Mucosa of stomach (tissue), 1 donor: ENCODE data around the gene ADCY5.

Source experiments
- H3K27me3 ChIP-seq: one replicate; pipeline ENCODE4 v1.7.0; 2013; ENCODE audit warnings: mild to moderate bottlenecking, low read length; ENCODE audit not compliant: control insufficient read depth, insufficient read depth
- H3K36me3 ChIP-seq: one replicate; pipeline ENCODE4 v1.7.0; 2013; ENCODE audit warnings: low read length; ENCODE audit not compliant: control insufficient read depth, insufficient read depth
- H3K4me1 ChIP-seq: one replicate; pipeline ENCODE4 v1.7.0; 2013; ENCODE audit warnings: mild to moderate bottlenecking, low read length; ENCODE audit not compliant: control insufficient read depth, insufficient read depth
- H3K4me3 ChIP-seq: one replicate; pipeline ENCODE4 v1.7.0; 2013; ENCODE audit warnings: low read length
- H3K9ac ChIP-seq: one replicate; pipeline ENCODE4 v1.7.0; 2013; ENCODE audit warnings: mild to moderate bottlenecking, low read length, moderate library complexity
- H3K9me3 ChIP-seq: one replicate; pipeline ENCODE4 v1.7.0; 2013; ENCODE audit warnings: mild to moderate bottlenecking, low read length, moderate library complexity; ENCODE audit not compliant: control insufficient read depth
- donor health status: Pancreatic carcinoma.

ADCY5 gene

DNA sequence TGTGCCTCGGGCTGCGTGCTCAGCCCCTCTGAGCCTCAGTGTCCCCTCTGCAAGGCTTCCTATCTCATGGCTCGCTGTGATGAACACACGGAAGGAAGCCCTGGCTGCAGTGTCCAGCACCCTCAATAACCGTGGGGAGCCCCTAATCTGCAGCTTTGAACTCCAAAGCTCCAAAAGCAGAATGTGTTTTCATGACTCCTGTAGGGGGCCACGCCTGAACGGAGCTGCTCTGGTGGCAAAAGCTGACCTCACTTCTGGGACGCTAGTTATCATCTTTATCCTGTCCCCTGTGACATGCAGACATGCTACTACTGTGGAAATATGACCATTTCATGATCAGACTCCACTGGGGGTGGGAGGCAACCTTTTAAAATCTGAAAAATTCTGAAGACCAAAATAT is 148.3 kb downstream of the ADCY5 start:
- H3K9me3 ChIP-seq, result no peaks in the 10 kb centered on the region
- no peak overlapping the region for H3K4me3 ChIP-seq
- no peaks in the 10 kb centered on the region for H3K4me1 ChIP-seq
- no peak overlapping the region for H3K9ac ChIP-seq
- H3K36me3 ChIP-seq, result no peaks in the 10 kb centered on the region
- H3K27me3 ChIP-seq, result no peaks in the 10 kb centered on the region

DNA sequence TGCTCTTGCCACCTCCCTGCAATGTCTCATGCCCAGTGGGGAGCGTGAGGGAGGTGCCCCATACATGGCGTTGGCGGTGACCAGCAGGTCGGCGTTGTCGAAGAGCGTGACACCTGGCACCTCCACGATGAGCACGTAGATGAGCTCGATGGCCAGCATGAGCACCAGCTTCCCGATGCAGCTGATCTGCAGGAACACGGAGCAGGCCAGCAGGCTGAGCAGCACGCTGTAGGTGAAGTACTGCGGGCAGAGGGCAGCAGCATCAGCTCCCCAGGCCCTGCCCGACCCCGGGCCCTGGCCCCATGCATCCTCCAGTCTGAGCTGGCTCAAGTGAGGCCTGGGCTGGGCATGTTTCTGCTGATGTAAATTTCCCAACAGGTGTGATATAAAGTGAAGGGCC is 148.8 kb downstream of the ADCY5 start:
- Histone ChIP-seq H3K27me3 (no peaks in the 10 kb centered on the region), H3K4me3 (no peak overlapping the region), H3K9me3 (no peaks in the 10 kb centered on the region), H3K9ac (no peak overlapping the region), H3K36me3 (no peaks in the 10 kb centered on the region), H3K4me1 (no peaks in the 10 kb centered on the region)

DNA sequence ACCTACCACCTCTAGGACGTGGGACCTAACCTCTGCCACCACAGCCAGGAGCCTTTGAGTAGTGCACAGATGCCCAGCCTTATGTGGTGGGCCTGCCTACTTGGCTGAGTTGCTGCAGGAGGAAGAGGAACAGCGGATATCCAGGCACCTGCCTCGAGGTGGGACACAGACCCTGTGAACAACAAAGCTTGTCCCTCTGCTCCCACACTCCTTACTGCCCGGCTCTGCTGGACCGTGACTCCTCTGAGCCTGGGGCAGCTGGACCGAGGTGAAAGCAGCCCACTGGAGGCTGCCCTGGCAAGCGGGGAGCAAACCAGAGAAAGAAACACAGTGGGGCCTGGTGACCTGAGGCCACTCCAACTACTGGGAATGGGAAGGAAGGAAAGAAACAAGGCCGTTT is 149.3 kb downstream of the ADCY5 start:
- Histone ChIP-seq H3K36me3 (no peaks in the 10 kb centered on the region), H3K4me1 (no peaks in the 10 kb centered on the region)

DNA sequence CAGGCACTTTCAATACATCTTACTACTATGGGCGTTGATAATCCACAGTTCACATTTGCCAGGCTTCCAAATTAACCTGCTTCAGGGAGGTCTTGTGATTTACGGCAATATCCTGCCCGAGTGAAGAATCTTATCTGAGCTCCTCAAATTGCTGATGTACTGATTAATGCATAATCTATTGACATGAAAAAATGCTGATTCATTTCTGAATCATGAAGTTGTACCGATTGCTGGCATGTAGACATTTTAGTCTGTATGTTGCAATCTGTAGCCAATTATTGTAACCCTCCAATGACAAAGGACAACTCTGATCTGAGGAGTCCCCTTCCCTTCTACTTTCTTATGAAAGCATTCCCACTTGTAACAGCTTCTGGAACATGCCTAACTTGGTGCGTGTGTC is 150.0 kb downstream of the ADCY5 start:
- Histone ChIP-seq H3K4me1 (no peaks in the 10 kb centered on the region), H3K9me3 (no peaks in the 10 kb centered on the region), H3K9ac (no peak overlapping the region), H3K4me3 (no peak overlapping the region), H3K36me3 (no peaks in the 10 kb centered on the region), H3K27me3 (no peaks in the 10 kb centered on the region)

More for the DNA sequence above, 149.3 kb downstream of the ADCY5 start:
- H3K4me3 ChIP-seq, result no peak overlapping the region
- H3K27me3 ChIP-seq, result no peaks in the 10 kb centered on the region
- no peak overlapping the region for H3K9ac ChIP-seq
- H3K9me3 ChIP-seq, result no peaks in the 10 kb centered on the region

DNA sequence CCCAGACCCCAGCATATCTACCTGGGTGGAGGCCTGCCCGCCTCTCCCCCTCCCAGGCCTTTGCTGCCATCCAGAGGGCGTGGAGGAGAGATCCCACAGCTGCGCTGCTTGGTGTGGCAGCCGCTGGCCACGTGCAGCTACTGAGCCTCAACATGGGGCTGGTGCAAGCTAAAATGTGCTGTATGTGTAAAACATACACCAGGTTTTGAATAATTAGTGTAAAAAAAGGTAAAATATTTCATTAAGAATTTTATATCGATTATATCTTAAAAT is 151.3 kb downstream of the ADCY5 start:
- no peaks in the 10 kb centered on the region for H3K27me3 ChIP-seq

DNA sequence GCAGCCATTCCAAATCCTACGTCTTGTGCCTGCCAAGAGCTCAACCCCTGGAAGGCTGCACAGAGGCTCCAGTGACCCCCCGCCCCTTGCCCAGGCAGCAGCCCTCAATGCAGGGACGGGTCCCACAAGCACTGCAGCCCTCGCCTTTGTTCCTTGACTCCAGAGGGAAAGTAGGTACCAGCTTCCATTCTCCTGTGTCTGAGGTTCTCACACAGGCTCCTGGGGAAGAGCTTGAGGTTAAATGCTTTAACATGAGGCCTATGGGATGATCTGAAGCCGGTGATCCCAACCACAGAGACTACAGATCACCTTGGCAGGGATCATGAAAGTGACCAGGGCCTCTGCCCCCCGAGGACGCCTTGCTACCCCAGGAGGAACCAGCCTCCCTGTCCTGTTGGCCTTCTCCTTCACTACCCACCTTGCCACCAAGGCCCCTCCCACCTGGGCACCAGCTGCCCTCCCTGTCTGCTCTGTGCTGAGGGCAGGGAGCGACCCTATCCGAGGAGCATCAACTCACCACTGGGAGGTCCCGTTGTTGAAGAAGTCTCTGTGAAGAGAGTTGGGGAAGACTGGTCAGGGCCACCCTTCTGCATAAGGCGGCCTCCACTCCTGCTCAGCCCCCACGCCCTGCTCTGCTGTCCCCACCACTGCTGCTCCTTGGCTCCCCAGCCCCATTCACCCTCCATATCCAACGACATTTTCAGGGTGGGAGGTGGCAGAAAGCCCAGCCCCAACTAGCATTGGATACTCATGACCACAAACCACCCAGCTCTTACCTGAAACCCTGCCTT is 151.9 kb downstream of the ADCY5 start:
- no peaks in the 10 kb centered on the region for H3K9me3 ChIP-seq
- H3K4me1 ChIP-seq, result no peaks in the 10 kb centered on the region
- no peak overlapping the region for H3K9ac ChIP-seq
- H3K4me3 ChIP-seq, result no peak overlapping the region
- no peaks in the 10 kb centered on the region for H3K27me3 ChIP-seq
- no peaks in the 10 kb centered on the region for H3K36me3 ChIP-seq

More for the DNA sequence above, 151.3 kb downstream of the ADCY5 start:
- Histone ChIP-seq H3K9ac (no peak overlapping the region), H3K9me3 (no peaks in the 10 kb centered on the region), H3K4me1 (no peaks in the 10 kb centered on the region), H3K36me3 (no peaks in the 10 kb centered on the region), H3K4me3 (no peak overlapping the region)

DNA sequence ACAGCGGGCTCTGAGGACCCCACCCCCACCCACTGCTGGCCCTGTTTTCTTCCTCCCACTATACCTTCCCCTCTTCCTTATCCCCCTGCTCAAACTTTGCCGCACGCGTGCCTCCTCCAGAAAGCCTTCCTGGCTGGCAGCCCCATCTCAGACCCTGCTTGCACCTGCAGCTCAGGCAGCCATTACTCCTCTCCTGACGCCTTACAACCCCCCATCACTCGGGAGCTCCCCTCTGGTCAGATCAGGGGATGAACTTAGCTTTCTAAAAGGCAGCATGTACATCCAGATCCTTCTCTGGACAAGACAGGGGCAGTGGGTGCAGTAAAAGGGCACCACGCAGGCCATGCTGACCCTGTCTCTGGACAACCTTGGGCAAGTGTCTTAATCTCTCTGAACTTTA is 152.6 kb downstream of the ADCY5 start:
- Histone ChIP-seq H3K9me3 (no peaks in the 10 kb centered on the region), H3K27me3 (no peaks in the 10 kb centered on the region), H3K9ac (no peak overlapping the region), H3K4me3 (no peak overlapping the region), H3K4me1 (no peaks in the 10 kb centered on the region), H3K36me3 (no peaks in the 10 kb centered on the region)

DNA sequence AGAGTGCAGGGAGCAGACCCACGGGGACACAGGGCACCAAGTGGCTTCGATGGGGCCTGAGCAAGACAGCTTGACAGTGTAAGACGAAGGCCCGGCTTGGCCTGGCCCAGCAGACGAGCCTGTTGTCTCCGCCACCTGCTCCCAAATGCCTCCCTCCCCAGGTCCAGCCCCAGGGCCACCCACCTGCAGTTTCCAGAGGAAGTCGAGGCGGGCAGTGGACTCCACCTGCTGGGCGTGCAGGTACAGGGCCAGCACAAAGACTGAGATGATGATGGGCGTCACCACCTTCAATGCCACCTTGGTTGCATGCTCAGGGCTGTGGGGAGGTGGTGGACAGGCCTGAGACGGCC is 153.0 kb downstream of the ADCY5 start:
- H3K9me3 ChIP-seq, result no peaks in the 10 kb centered on the region
- no peaks in the 10 kb centered on the region for H3K4me1 ChIP-seq
- no peak overlapping the region for H3K4me3 ChIP-seq
- no peaks in the 10 kb centered on the region for H3K27me3 ChIP-seq
- no peaks in the 10 kb centered on the region for H3K36me3 ChIP-seq
- H3K9ac ChIP-seq, result no peak overlapping the region

DNA sequence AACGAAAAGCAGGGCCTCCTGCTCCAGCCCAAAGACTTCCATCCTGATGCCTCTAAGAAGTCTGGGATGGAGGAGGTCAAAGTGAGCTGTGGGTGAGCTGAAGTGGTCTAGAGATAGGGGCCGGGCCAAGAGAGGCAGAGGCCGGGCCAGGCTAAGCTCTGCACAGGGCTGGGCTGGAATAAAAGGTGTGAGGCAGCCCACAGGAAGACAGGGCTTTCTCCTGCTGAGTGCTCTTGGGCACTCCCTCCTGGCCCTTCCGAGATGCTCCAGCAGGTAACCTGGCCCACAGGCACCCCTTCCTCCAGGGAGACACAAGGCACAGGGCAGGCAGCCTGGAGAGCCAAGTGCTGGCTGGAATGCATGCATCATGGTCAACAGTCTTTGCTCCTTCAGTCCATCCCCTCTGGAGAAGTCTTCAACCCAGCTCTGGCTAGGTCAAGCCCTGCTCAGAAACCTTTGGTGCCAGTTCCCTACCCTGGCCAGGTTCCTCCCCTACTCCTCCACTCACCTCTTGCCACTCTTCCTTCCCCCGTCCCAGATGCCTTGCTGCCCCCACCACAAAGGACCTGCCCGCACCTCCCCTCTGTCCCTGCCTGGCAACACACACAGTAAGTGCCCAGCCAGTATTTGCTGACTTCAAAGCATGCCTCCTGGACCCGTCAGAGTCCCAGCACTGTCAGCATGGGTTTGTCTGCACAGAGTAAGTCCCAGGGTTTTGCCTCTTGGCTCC is 153.6 kb downstream of the ADCY5 start:
- no peaks in the 10 kb centered on the region for H3K4me1 ChIP-seq
- H3K9me3 ChIP-seq, result no peaks in the 10 kb centered on the region
- H3K4me3 ChIP-seq, result no peak overlapping the region
- H3K36me3 ChIP-seq, result no peaks in the 10 kb centered on the region
- H3K9ac ChIP-seq, result no peak overlapping the region
- H3K27me3 ChIP-seq, result no peaks in the 10 kb centered on the region

DNA sequence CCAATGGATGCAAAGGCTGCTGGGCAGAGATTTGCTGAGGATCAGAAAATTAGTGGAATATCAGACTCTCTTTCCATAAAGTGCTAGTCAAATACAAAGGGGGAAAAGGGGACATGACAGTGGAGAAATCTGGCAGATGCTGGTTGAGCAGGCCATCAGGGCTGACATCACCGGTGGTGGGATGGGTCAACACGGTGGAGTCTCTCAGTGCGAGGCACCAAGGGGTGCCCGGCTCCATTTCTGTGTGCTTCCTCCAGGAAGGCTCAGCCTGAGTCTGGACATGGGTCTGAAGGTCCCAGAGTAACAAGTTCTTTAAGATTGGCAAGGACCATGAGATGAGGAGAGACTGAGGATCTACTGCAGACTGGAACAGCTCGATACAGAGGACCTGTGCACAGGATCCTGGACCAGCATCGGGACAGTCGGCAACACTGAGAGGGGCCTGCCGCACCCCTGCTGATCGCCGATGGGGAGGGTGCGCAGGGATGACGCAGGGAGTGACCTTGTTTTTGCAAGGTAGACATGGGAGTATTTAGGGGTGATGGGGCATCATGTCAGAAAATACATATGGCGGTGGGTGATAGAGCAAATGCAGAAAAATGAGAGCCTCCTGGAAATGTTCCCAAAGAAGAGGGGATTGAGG is 154.5 kb downstream of the ADCY5 start:
- no peak overlapping the region for H3K9ac ChIP-seq
- no peaks in the 10 kb centered on the region for H3K36me3 ChIP-seq
- H3K4me3 ChIP-seq, result no peak overlapping the region
- no peaks in the 10 kb centered on the region for H3K4me1 ChIP-seq
- H3K9me3 ChIP-seq, result no peaks in the 10 kb centered on the region
- H3K27me3 ChIP-seq, result no peaks in the 10 kb centered on the region

DNA sequence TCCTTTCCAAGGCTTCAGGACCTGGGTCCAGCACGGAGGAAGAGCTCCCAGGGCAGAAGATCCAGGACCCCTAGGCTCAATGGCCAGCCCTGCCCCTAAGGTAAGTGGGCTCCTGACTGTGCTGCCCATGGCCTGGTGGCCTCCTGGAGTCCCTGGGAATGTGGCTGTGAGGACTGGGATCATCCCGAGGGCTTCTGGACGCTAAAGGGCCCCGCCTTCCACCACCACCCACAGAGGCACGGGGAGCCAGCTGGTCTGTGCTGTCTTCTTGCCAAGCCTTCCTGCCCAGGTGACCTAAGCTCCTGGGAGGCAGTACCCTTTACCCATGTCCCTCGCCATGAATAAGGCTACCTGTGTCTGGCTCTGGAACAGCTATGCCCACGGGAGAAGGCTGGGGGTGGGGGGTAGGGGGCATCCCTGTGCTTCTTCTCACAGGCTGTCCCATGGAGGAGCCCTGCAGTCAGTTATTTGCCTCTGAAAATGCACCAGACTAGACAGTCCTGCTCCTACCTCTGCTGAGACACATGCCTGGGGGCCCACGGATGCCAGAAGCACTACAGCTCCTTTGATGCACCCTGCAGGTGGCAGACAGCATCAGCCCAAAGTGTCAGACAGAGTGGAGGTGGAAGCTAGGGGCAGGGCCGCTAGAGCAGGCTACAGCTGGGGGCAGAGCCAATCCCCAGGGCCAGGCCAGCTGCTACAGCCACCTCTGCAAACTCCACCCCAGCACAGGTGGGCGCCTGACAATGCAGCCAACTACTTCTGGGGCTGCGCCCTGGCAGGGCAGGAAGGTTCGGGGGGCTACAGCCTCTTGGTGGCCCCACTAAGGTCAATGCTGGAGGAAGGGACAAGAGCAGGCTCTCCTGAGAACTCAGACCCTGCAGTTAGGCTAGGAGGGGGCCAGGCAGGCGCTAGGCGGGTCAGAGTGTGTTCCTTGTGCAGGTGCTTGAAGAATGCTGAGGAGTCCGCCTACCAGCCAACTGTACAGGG is 156.3 kb downstream of the ADCY5 start:
- no peak overlapping the region for H3K4me3 ChIP-seq
- no peak overlapping the region for H3K9ac ChIP-seq
- no peaks in the 10 kb centered on the region for H3K4me1 ChIP-seq
- no peaks in the 10 kb centered on the region for H3K36me3 ChIP-seq
- no peaks in the 10 kb centered on the region for H3K27me3 ChIP-seq
- H3K9me3 ChIP-seq, result no peaks in the 10 kb centered on the region
